ENCODE data around the gene AGK.
A peak's percentile ranks its signal among the peaks of the same experiment; 100 is the strongest.

Gene AGK

DNA sequence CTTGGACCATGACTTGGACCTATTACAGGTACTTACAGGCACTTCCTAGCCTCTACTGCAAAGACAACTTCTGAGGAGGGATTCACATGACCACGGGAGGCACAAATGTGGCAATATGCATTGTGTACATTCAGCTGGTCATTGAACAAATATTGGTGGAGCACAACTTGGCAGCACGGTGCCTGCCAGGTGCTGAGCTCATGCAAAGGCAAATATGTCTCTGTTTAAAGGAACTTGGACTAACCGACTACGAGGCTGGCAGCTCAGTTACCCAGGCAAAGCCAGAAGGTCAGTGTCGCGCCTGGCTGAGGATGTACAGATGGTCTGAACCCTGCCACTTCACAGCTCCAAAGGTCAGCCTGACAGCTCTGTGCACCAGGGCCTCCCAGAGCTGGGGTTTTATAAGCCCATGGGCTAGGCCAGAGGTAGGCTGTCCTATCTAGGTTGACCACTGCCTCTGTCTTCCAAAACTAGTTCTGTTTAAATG is 144.6 kb downstream of the AGK start:
- Histone ChIP-seq H3K27me3 (ENCODE audit: insufficient read depth, low read length, poor library complexity) (no peaks in the 10 kb centered on the region), H3K4me3 (ENCODE audit: low read length) (no peak overlapping the region), H3K79me1 (ENCODE audit: low read length) (peaks cover 22% of the 10 kb centered on the region), H3K4ac (ENCODE audit: low read depth, low read length) (no peak overlapping the region), H2BK15ac (replicated peaks; ENCODE audit: low read depth) (no peak overlapping the region), H2BK5ac (ENCODE audit: low read length) (no peak overlapping the region), H3K18ac (ENCODE audit: low read length) (no peak overlapping the region), H3K27ac (ENCODE audit: low read depth, low read length) (no peak overlapping the region), H3K23ac (ENCODE audit: low read length) (peak overlapping the region; percentile 91), H4K5ac (ENCODE audit: low read length) (no peak overlapping the region), H2AK5ac (ENCODE audit: low read length) (no peak overlapping the region), H3K79me2 (ENCODE audit: control insufficient read depth, insufficient read depth, low read length) (peaks cover 22% of the 10 kb centered on the region), H3K4me1 (ENCODE audit: control insufficient read depth, low read depth, low read length) (peaks cover 15% of the 10 kb centered on the region), H2BK120ac (ENCODE audit: low read depth, low read length) (no peak overlapping the region), H3K4me2 (ENCODE audit: low read length) (no peak overlapping the region), H3K56ac (ENCODE audit: low read length) (no peak overlapping the region), H3K9ac (ENCODE audit: low read length) (no peak overlapping the region), H4K8ac (ENCODE audit: low read depth, low read length) (no peak overlapping the region), H3K36me3 (ENCODE audit: control insufficient read depth, insufficient read depth, low read length) (no peaks in the 10 kb centered on the region)
- no CpG with 5 or more reads among the region's 6 CpGs for WGBS (ENCODE audit: extremely low coverage, insufficient coverage, low lambda C conversion rate)
- no peak for DNase-seq

DNA sequence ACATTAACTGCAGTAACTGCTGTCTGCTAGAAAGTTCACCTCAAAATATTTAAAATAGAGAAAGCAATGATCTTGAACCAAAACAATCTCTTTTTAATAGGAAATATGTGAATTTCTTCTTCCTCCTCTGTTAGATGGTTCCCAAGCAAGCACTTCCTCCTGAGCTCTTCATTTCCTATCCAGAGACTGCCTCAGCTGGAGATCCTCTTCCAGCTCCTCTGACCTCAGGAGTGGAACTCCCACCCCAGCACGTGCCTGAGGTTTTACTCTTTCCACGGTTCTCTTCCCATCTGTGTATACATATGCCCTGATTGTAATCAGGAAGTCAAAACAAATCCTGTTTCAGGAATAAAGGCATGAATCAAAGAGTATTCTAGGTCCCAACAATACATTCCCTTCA is 145.1 kb downstream of the AGK start:
- H3K9ac ChIP-seq (ENCODE audit: low read length): no peak overlapping the region
- H3K36me3 ChIP-seq (ENCODE audit: control insufficient read depth, insufficient read depth, low read length): no peaks in the 10 kb centered on the region
- no peak overlapping the region for H3K4ac ChIP-seq (ENCODE audit: low read depth, low read length)
- H3K4me3 ChIP-seq (ENCODE audit: low read length): no peak overlapping the region
- H3K27me3 ChIP-seq (ENCODE audit: insufficient read depth, low read length, poor library complexity): no peaks in the 10 kb centered on the region
- no peak overlapping the region for H2BK120ac ChIP-seq (ENCODE audit: low read depth, low read length)
- peaks cover 10% of the 10 kb centered on the region for H3K4me1 ChIP-seq (ENCODE audit: control insufficient read depth, low read depth, low read length)
- H3K18ac ChIP-seq (ENCODE audit: low read length): no peak overlapping the region
- peaks cover 17% of the 10 kb centered on the region for H3K79me1 ChIP-seq (ENCODE audit: low read length)
- no peak overlapping the region for H3K4me2 ChIP-seq (ENCODE audit: low read length)
- no peak overlapping the region for H2BK5ac ChIP-seq (ENCODE audit: low read length)
- H3K56ac ChIP-seq (ENCODE audit: low read length): no peak overlapping the region
- peaks cover 17% of the 10 kb centered on the region for H3K79me2 ChIP-seq (ENCODE audit: control insufficient read depth, insufficient read depth, low read length)
- H4K8ac ChIP-seq (ENCODE audit: low read depth, low read length): no peak overlapping the region
- H2AK5ac ChIP-seq (ENCODE audit: low read length): no peak overlapping the region
- no peak overlapping the region for H3K27ac ChIP-seq (ENCODE audit: low read depth, low read length)
- H2BK15ac ChIP-seq (replicated peaks; ENCODE audit: low read depth): no peak overlapping the region
- no peak overlapping the region for H4K5ac ChIP-seq (ENCODE audit: low read length)
- WGBS (ENCODE audit: extremely low coverage, insufficient coverage, low lambda C conversion rate): no CpG with 5 or more reads among the region's 2 CpGs
- DNase-seq: no peak
- H3K23ac ChIP-seq (ENCODE audit: low read length): no peak overlapping the region

DNA sequence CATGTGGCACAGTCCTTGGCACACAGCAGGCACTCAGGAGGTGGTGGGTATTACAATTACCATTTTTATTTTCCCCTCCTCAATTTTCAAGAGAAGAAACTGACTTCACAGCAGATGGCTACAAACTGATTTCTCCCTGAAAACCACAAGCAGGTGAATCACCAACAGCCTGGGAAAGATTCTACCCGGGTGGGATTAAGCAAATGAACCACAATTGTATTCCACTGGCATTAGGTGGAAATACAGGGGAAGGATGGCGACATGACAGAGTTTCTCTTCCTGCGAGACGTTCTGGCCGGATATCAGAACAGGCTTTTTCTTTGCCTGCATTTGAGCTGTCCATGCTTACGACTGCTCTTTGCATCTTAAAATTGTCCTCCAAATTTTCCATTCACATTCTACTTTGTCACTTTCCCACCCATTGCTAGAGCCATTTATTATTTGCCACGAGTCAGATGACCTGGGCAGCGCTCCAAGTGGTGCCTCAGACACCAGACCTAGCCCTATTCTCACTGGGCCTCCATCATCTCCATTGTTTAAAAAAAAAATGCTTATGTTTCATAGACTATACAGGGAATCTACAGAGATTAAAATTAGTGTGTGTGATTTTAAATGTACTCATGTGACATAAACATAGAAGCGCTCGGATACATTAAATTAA is 146.1 kb downstream of the AGK start:
- no peak overlapping the region for H3K4ac ChIP-seq (ENCODE audit: low read depth, low read length)
- no peak overlapping the region for H3K18ac ChIP-seq (ENCODE audit: low read length)
- no peak overlapping the region for H4K8ac ChIP-seq (ENCODE audit: low read depth, low read length)
- H2BK120ac ChIP-seq (ENCODE audit: low read depth, low read length): no peak overlapping the region
- H3K27ac ChIP-seq (ENCODE audit: low read depth, low read length): no peak overlapping the region
- H3K4me2 ChIP-seq (ENCODE audit: low read length): no peak overlapping the region
- DNase-seq: peak; percentile 54
- no peak overlapping the region for H2BK5ac ChIP-seq (ENCODE audit: low read length)
- no peaks in the 10 kb centered on the region for H3K36me3 ChIP-seq (ENCODE audit: control insufficient read depth, insufficient read depth, low read length)
- H3K9ac ChIP-seq (ENCODE audit: low read length): no peak overlapping the region
- no peak overlapping the region for H2AK5ac ChIP-seq (ENCODE audit: low read length)
- H3K79me1 ChIP-seq (ENCODE audit: low read length): peaks cover 15% of the 10 kb centered on the region
- H4K5ac ChIP-seq (ENCODE audit: low read length): no peak overlapping the region
- no peak overlapping the region for H3K4me3 ChIP-seq (ENCODE audit: low read length)
- no peak overlapping the region for H3K56ac ChIP-seq (ENCODE audit: low read length)
- no CpG with 5 or more reads among the region's 10 CpGs for WGBS (ENCODE audit: extremely low coverage, insufficient coverage, low lambda C conversion rate)
- peaks cover 8% of the 10 kb centered on the region for H3K4me1 ChIP-seq (ENCODE audit: control insufficient read depth, low read depth, low read length)
- H2BK15ac ChIP-seq (replicated peaks; ENCODE audit: low read depth): no peak overlapping the region
- no peaks in the 10 kb centered on the region for H3K27me3 ChIP-seq (ENCODE audit: insufficient read depth, low read length, poor library complexity)
- peaks cover 17% of the 10 kb centered on the region for H3K79me2 ChIP-seq (ENCODE audit: control insufficient read depth, insufficient read depth, low read length)
- H3K23ac ChIP-seq (ENCODE audit: low read length): no peak overlapping the region

DNA sequence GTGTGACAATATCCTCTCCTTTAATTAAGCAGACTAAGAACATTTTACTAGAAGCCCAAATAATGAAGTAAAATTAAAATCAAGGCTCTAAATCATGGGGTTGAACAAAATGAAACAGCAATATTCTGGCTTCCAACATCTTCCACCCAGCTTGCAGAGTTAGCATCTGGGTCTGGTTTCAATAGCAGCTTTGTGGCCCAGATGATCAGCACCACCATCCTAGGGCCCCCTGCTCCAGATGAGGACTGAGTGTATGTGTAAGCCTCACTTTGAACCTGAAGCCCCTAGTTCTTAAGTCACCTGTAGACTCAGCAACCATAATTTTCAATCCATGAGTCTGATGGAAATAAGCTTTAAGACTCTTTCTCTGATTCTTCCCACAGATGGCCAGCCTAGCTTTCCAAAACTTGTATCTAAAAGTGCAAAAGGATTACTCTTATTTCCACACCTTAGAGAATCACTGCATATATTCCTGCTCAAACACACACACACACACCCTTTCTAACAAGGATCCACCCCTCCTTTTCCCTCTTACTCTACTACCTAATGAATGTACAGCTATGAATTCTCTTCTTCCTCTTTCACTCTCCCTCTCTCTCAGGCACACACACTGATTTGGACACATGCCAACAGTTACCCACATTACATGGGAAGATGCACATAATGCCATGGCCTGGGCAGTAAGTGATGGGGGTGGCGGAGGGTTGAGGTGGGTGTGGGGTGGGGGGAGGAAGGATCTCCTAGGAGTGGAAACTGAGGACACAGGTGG is 147.2 kb downstream of the AGK start:
- Histone ChIP-seq H3K27ac (ENCODE audit: low read depth, low read length) (no peak overlapping the region), H3K9ac (ENCODE audit: low read length) (no peak overlapping the region), H3K4ac (ENCODE audit: low read depth, low read length) (no peak overlapping the region), H3K79me1 (ENCODE audit: low read length) (peaks cover 15% of the 10 kb centered on the region), H3K4me2 (ENCODE audit: low read length) (no peak overlapping the region), H4K5ac (ENCODE audit: low read length) (no peak overlapping the region), H3K27me3 (ENCODE audit: insufficient read depth, low read length, poor library complexity) (no peaks in the 10 kb centered on the region), H3K18ac (ENCODE audit: low read length) (no peak overlapping the region), H2BK120ac (ENCODE audit: low read depth, low read length) (no peak overlapping the region), H3K4me1 (ENCODE audit: control insufficient read depth, low read depth, low read length) (peaks cover 8% of the 10 kb centered on the region), H3K23ac (ENCODE audit: low read length) (no peak overlapping the region), H3K79me2 (ENCODE audit: control insufficient read depth, insufficient read depth, low read length) (peaks cover 15% of the 10 kb centered on the region), H3K56ac (ENCODE audit: low read length) (no peak overlapping the region), H3K36me3 (ENCODE audit: control insufficient read depth, insufficient read depth, low read length) (no peaks in the 10 kb centered on the region), H2AK5ac (ENCODE audit: low read length) (no peak overlapping the region), H2BK5ac (ENCODE audit: low read length) (no peak overlapping the region), H2BK15ac (replicated peaks; ENCODE audit: low read depth) (no peak overlapping the region), H3K4me3 (ENCODE audit: low read length) (no peak overlapping the region), H4K8ac (ENCODE audit: low read depth, low read length) (no peak overlapping the region)
- no CpG with 5 or more reads among the region's 1 CpG for WGBS (ENCODE audit: extremely low coverage, insufficient coverage, low lambda C conversion rate)
- no peak for DNase-seq

DNA sequence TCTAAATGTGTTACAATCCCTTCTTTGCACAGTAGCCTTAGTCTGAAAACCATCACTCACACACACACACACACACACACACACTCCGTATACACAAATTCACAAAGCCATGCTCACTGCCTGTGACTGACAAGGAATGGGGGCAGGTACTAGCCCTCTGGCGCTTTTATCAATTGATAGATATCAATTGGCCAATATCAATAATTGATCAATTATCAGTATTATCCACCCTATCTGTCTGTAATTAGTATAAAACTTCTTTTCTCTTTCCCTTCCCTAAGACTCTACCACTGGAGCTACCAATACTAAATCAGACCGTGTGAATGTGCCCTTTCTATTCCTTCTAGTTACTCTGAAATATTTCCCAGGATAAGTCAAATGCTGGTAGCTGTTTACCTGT is 148.7 kb downstream of the AGK start:
- WGBS (ENCODE audit: extremely low coverage, insufficient coverage, low lambda C conversion rate): no CpG with 5 or more reads among the region's 3 CpGs
- H3K4me2 ChIP-seq (ENCODE audit: low read length): no peak overlapping the region

More for the DNA sequence above, 148.7 kb downstream of the AGK start:
- no peak overlapping the region for H2AK5ac ChIP-seq (ENCODE audit: low read length)
- H3K9ac ChIP-seq (ENCODE audit: low read length): no peak overlapping the region
- peaks cover 12% of the 10 kb centered on the region for H3K79me1 ChIP-seq (ENCODE audit: low read length)
- H2BK120ac ChIP-seq (ENCODE audit: low read depth, low read length): no peak overlapping the region
- no peak overlapping the region for H3K18ac ChIP-seq (ENCODE audit: low read length)
- DNase-seq: no peak
- H3K79me2 ChIP-seq (ENCODE audit: control insufficient read depth, insufficient read depth, low read length): peaks cover 15% of the 10 kb centered on the region
- H2BK15ac ChIP-seq (replicated peaks; ENCODE audit: low read depth): no peak overlapping the region
- no peaks in the 10 kb centered on the region for H3K36me3 ChIP-seq (ENCODE audit: control insufficient read depth, insufficient read depth, low read length)
- no peaks in the 10 kb centered on the region for H3K27me3 ChIP-seq (ENCODE audit: insufficient read depth, low read length, poor library complexity)
- no peak overlapping the region for H3K4me3 ChIP-seq (ENCODE audit: low read length)
- H3K27ac ChIP-seq (ENCODE audit: low read depth, low read length): no peak overlapping the region
- no peak overlapping the region for H3K4ac ChIP-seq (ENCODE audit: low read depth, low read length)
- no peak overlapping the region for H3K56ac ChIP-seq (ENCODE audit: low read length)
- no peak overlapping the region for H4K5ac ChIP-seq (ENCODE audit: low read length)
- H2BK5ac ChIP-seq (ENCODE audit: low read length): no peak overlapping the region
- H3K4me1 ChIP-seq (ENCODE audit: control insufficient read depth, low read depth, low read length): peaks cover 8% of the 10 kb centered on the region
- no peak overlapping the region for H3K23ac ChIP-seq (ENCODE audit: low read length)
- no peak overlapping the region for H4K8ac ChIP-seq (ENCODE audit: low read depth, low read length)
